Stimulated activated CD8-positive, alpha-beta memory T cell treated with anti-CD3 and anti-CD28 coated beads, Interleukin-12 subunit alpha, Interleukin-12 subunit beta, amount 100 ng/mL, for 24 hours (primary cell): ENCODE results near the gene PRKCZ.

Experiments used
- DNase-seq: peaks from one replicate; pipeline ENCODE4 v3.0.0-alpha.2; 2020; ENCODE audit errors: extremely low read depth

Gene PRKCZ

DNA sequence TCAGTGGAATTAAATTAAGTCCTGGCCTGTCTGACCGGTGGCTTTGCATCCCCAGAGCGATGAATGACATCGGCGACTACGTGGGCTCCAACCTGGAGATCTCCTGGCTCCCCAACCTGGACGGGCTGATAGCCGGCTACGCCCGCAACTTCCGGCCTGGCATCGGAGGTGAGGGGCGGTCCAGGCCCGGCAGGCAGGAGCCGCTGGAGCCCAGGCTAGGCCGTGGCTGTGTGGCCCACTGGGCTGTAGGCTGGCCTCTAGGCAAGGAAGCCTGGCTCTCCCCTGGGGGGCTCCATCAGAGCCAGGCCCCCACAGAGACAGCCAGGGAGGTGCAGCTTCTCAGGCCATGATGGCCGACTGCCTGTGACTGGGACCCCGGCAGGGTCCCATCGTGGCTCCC, 25.3 kb upstream of the PRKCZ start:
- DNase-seq: no peak

DNA sequence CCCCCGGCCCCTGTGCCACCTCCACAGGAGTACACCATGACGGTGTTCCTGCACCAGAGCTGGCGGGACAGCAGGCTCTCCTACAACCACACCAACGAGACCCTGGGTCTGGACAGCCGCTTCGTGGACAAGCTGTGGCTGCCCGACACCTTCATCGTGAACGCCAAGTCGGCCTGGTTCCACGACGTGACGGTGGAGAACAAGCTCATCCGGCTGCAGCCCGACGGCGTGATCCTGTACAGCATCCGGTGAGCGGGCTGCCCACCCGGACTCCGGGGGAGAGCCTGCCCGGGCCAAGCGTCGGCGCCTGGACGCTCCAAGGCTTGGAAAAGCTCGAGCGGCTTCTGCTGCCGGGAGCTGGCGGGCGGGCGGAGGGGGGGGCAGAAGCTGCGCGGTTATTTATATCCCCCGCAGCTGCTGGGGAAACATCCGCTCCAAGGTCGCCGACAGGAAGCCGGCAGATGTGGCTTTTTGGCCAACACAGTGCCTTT, 24.7 kb upstream of the PRKCZ start:
- no peak for DNase-seq

DNA sequence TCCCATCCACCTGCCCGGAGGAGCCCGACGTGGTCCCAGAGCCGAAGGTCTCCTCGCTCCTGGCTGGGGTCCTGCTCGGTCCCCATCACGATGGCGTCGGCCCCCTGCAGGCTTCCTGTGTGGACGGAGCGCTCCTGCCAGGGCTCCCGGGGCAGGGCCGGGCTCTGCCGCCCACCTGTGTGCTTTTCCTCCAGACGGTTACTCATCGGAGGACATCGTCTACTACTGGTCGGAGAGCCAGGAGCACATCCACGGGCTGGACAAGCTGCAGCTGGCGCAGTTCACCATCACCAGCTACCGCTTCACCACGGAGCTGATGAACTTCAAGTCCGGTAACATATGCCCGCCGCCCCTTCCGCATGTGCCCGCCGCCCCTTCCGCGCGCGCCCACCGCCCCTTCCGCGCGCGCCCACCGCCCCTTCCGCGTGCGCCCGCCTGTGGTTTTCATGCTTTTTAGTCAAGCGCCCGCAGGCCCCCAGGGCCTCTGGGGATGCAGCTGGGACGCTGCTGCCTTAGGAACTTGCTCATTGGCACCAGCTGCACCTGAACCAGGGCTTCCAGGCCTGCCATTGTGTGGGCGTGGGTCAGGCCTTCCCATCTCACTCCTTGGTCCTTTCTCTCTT, 22.1 kb upstream of the PRKCZ start:
- DNase-seq: no peak

DNA sequence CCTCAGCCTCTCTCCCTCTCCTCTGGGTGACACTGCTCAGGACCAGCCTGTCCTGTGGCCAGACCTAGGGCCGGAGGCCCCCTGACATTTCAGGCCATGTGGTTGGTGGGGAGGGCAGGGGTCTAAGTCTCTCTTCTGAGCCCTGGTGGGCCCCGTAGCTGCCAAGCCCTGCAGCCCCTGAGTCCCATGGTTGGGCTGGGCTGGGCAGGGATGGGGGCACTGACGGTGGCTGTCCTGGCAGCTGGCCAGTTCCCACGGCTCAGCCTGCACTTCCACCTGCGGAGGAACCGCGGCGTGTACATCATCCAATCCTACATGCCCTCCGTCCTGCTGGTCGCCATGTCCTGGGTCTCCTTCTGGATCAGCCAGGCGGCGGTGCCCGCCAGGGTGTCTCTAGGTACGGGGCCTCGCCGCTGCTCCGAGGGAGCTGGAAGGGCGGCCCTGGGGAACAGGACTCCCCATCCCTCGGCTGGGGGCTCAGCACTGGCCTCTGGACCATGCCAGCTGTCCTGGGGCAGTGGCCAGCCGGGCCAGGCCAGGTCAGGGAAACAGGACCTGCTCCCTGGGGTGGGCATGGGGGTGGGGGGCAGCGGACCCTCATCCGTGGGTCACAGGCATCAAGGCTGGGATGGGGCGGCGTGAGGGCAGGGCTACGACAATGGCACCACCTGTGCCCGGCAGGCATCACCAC, 21.2 kb upstream of the PRKCZ start:
- DNase-seq: no peak

DNA sequence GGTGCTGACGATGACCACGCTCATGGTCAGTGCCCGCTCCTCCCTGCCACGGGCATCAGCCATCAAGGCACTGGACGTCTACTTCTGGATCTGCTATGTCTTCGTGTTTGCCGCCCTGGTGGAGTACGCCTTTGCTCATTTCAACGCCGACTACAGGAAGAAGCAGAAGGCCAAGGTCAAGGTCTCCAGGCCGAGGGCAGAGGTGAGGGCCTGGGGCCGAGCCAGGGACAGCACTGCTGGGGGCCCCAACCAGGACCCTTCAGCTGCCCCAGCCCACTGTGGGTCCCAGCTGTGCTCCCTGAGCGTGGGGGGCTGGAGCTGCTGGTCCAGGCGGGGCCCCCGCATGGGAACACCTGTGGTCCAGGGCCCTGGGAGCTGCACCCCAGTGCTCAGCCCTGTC, 20.6 kb upstream of the PRKCZ start:
- no peak for DNase-seq

DNA sequence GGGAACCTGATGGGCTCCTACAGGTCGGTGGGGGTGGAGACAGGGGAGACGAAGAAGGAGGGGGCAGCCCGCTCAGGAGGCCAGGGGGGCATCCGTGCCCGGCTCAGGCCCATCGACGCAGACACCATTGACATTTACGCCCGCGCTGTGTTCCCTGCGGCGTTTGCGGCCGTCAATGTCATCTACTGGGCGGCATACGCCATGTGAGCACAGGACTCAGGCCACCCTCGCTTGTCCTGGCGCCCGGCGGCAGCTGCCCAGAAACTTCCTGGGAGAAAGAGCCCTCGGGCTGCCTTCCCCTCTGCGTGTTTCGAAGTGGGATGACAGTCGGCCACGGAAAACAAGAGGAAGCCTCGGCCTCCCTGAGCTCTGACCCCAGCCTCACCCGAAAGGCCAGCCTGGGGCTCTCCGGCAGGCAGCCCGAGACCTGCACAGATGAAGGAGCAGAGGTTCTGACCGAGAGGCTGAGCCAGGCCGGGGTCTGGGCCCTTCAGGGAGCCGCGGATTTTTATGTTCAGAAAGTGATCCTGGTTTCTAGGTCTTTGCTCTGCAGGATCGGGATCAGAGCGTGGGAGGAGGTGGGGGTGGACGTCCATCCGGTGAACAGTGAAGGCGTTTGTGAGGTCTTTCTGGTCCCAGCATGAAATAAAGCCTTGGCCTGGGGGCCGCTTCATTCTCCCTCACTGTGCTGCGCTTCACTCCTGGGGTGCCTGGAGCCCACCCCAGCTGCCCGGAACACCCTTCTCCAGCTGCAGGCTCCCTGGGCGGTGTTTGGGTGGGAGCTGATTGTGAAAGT, 19.9 kb upstream of the PRKCZ start:
- no peak for DNase-seq

DNA sequence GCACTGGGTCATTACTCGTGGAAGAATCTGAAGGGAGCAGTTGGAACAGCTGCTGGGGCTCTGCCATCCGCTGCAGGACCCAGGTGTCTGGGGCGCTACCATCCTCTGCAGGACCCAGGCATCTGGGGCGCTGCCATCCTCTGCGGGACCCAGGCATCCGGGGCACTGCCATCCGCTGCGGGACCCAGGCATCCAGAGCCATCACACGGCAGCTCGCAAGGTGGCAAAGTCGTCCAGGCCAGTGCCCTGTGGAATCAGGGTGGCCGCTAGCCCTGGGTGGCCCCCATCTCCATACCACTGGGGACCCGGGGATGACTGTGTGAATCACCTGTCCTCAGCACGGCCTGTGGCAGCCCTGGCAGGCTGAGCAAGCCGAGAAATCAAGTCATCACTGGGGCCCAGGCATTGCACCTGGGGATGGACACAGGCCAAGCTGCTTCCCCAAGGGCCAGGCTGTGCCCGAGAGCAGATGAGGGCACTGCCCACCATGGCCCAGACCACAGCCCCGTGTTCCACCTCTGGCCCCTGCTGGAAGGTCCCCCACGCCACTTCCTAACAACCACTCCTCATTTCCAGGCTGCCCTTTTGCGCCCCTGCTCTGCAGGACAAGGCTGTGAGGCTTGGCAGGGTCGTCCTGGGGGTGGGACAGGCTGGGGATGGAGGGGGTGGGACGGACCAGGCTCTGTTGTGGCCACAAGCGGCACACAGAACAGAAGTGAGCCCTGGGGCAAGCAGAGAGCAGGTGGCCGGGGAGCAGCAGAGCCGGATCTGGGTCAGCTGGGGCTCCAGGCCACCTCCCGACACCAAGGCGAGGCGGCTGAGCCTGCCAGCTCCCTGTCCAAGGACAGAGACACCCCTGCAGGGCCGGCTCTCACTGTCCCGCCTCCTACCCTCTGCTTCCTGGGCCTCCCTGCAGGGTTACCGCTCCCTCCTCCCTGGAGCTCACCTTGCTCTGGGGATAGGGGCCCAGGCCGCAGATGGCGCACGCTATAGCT, 18.4 kb upstream of the PRKCZ start:
- DNase-seq: no peak

DNA sequence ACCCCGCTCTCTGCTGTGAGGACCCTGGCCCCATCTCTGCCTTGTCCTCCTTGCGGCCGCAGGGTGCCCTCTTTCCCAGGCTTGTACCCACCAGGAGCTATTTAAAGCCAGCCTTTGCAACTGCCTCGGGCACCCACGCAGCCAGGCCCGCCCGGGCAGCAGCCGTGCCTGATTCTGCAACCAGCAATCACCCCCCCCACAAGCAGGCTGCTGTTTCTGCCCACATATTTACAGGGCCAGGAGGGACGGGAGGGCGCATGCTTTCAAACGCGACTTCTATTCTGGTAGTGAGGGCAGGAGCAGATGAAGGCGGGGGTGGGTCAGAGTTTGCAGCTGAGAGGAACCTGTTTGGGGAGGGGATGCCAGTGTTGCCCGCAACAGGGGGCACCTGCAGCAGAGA, 17.5 kb upstream of the PRKCZ start:
- no peak for DNase-seq

DNA sequence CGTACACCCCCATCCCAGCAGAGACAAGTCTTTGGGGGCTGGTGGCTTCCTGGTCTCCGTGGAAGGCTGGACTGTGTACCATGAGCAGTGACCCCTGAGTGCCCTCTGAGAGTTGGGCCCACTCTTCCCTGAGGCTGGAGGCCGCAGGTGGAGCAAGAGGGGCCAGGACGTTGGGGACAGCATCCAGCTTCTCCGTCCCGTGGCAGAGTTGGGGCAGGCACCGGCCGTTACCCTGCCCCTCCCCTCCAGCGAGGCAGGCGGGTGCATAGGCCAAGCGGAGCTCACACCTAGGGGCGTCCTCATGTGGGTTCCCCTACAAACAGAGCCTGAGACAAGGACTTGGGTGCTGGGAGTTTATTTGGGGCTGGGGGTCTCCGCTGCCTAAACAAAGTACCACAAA, 17.0 kb upstream of the PRKCZ start:
- DNase-seq: no peak

DNA sequence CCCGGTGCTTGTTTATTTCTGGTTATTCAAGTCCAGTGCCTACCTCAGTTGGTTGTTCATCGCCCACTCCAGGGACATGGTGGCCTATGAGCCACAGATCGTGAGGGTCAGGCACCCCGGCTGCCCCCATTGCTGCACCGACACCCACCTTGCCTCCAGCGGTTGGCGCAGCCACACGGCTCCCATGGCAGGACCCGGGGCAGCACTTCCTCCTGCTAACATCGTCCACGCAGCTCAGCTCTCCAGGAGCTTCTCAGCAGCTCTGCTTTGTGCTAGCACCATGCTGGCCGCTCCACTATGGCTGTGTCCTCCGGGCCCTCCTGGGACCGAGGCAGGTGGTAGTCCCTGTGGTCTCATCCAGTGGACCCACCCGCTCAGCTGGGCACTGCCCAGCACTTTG, 13.9 kb upstream of the PRKCZ start:
- no peak for DNase-seq

DNA sequence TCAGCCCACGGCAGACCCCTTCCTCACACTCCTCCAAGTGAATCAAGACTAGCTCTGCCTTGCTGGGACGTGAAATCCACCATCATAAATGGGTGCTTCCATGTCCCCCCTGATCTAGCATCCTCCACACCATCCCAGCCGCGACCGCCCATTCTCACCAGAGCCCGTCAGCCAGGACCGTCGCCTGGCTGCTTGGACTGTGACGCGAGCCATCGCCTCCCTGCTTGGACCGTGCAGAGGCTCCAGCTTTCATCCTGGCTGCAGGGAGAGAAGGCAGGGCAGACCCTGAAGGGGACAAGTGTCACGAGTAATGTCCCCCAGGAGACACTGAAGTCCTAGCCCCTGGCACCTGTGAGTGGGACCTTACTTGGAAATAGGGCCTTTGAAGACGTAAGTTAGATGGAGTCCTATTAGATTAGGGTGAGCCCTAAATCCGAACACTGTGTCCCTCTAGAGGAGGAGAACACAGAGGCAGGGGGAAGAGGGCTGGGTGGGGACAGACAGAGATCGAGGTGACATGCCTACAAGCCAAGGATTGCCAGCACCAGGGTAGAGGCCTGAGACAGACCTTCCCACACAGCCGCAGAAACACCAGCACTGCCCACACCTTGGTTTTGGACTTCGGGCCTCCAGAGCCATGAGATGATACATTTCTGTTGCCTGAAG, 12.8 kb upstream of the PRKCZ start:
- no peak for DNase-seq

DNA sequence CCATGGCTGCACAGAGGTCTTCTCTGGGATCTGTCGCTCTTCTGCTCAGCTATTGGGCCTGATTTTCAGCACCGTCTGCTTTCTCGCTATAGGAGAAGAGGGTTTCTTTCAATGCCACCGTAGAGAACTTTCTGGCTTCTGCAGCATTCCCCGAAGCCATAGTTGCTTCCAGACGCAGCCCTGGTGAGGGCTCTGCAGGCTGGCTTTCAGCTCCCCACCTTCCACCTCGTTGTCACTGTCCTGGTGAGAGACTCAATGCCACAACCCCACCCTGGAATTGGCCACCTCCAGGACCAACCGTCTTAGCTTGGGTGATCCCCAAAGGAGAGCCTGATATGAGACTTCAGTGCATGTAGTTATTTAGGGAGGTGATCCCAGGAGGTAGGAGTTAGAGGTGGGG, 12.0 kb upstream of the PRKCZ start:
- DNase-seq: no peak

DNA sequence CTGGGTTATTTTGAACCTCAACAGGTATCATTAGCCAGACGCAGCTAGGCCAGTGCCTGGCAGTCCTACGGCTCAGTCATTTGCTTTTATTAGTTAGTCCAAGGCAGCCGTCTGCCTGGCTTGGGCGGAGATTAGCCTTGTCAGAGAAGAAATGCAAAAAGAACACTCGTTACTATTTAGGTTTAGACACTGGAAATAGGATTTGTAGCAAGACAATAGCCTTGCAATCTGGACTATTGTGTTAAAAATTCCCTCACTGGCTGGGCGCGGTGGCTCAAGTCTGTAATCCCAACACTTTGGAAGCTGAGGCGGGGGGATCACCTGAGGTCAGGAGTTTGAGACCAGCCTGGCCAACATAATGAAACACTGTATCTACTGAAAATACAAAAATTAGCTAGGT, 11.0 kb upstream of the PRKCZ start:
- no peak for DNase-seq

DNA sequence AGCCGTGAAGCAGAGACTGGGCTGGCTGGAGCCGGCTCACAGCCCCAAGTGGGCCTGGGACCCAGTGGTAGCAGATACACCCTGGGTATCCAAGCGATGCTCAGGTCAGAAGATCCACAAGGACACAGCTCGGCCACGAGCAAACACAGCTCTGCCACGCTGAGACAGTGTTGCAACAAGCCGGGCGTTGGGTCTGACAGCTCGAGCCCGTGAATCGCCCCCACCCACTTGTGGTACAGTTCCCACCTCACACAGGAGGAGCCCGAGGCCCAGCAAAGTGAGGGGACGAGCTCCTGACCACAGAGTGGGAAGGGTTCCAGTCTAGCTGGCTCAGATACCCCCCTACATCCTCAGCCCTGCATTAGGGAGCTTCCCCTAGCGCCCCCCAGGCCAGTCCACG, 8.9 kb upstream of the PRKCZ start:
- DNase-seq: no peak

DNA sequence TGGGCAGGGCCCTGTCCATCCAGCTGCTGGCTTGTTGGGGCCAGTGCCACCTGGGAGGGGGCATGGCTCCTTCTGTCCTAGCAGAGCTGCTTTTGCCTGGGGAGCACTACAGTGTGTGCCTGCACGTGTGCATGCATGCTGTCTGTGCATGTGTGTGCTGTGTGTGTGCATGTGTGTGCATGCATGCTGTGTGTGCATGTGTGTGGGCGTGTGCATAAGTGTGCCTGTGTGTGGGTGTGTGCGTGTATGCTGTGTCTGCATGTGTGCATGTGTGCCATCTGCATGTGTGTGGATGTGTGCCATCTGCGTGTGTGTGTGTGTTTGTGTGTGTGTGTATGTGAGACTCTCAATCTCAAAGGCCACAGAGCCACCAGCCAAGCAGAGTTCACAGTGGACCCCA, 8.3 kb upstream of the PRKCZ start:
- no peak for DNase-seq

DNA sequence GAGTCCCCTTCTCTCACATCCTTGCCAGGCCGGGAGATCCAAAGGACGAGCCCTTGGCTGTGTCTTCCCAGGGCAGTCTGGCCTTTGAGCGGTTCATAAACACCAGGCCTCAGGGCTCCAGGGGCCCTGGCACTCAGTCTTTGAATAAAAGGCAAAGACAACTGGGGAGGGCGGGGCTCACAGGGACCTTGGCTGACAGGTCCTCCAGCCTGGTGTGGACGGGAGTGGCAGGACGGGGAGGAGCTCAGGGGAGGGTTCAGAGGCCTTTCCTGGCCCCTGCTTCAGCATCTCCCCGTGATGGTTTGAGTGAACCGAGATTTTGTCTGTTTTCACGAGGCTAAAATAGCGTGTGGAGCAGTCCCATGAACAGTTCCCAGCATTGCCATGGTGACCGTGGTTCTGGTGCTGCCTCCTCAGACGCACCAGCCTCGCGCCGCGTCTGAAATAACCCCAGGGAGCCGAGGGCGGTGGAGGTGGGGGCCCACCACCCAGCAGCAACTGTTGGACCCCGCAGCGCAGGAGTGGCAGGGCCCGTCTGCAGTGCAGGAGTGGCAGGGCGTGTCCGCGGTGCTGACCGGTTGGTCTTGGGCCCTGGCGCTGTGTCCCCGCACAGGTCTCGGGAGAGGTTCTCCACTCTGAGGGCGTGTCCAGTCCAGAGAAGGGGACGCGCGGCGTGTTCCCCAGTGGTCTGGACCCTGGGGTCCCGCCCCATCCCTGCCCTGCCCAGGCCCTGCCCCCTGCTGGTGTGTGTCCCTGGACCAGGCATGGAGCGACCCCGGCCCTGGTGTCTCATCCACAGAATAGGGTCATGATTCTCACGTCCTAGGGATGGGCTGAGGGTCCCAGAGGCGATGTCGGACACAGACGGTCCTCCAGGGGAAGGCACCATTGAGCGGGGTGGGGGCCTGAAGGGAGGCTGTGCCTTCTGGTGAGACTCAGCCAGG, 7.1 kb upstream of the PRKCZ start:
- no peak for DNase-seq

DNA sequence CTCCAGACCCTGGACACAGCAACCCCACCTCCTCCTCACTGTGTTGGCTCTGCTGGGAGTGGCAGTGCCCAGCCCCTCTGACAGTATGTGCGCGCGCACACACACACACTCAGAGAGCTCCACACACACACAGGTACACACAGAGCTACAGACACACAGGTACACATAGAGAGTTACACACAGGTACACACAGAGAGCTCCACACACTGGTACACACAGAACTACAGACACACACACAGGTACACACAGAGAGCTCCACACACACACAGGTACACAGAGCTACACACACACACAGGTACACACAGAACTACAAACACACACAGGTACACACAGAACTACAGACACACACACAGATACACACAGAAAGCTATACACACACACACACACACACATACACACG, 6.3 kb upstream of the PRKCZ start:
- DNase-seq: no peak

DNA sequence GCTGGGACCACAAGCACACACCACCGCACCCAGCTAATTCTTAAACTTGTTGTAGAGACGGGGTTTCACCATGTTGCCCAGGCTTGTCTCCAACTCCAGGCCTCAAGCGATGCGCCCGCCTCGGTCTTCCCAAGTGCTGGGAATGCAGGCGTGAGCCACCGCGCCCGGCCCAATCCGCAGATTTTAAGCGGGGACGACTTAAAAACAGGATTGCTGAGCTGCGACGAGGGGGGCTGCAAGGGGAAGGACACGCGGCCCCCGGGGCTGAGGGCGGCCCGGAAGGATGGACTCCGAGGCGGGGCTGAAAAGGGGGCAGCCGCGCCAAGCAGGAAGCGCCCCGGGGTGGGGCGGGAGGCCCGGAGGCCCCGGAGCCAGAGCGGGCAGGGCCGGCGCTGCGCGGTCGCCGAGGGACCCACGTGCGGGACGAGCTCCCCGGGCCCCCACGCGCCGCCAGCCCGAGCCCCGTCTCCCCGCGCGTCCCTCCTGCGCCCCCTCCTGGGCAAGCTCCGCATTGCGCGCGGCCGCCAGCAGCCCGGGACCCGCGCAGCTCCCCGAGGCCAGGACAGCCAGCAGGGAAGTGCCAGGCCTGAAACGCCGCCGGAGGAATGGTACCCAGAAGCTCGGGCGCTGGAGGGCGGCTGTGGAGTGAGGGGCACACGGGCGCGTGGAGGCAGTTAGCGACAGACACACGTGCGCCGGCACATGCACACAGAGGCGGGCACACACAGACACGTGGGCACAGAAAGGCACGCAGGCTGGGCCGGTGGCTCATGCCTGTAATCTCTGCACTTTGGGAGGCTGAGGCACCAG, 5.5 kb upstream of the PRKCZ start:
- peak; percentile 44 for DNase-seq

DNA sequence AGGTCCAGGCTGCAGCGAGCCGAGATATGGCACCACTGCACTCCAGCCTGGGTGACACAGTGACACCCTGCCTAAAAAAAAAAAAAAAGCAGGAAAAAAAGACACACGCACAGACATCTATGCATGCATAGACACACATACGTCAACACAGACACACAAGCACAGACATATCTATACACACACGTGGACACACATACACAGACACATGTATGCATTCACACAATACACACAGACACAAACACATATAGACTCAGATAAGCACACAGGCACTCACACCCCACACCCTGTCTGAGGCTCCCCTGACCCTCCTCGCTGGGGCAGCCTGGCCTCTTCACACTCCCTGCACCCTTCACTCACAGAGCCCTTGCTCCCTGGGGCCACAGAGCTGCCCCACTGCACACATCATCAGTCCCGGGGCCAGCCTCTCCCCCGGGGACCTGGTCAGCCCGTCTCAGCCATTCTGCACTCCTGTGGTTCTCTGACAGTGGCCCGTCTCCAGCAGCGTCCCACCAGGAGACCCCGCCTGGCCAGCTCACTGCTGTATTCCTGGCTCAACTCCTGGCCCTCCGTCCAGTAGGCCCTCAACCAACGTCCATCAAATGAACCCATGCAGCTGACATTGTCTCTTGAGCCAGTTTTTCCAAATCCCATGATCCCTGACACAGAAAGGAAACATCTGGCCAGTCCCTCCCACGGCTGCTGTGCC, 4.6 kb upstream of the PRKCZ start:
- no peak for DNase-seq
